Activated CD4-positive, CD25-positive, alpha-beta regulatory T cell treated with anti-CD3 and anti-CD28 coated beads, Interleukin-2, amount 50 U/mL, for 16 hours (primary cell): ENCODE measurements around the gene STAT6.

Experiments
- DNase-seq: peaks from one replicate; pipeline ENCODE4 v3.0.0-alpha.2; 2020; ENCODE audit warnings: low read depth, low spot score

STAT6 gene

GRCh38 chr12:57101892-57102695 lies 9.1 kb downstream of the STAT6 start:
- DNase-seq: no peak

DNA sequence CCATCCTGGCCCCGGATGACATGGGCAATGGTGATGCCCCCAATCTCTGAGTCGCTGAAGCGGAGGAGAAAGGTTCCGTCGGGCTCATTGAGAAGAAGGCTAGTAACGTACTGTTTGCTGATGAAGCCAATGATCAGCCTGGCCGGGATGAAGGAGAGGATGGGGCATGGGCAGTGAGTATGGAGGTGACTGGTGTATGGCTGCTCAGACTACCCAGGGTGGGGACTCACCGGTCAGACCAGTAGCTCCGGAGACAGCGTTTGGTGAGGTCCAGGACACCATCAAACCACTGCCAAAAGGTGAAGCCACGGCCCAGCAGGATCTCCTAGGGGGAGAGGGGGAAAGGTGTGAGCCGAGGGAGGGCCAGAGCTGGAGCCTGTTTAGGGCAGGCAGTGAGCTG lies 11.4 kb downstream of the STAT6 start:
- no peak for DNase-seq

DNA sequence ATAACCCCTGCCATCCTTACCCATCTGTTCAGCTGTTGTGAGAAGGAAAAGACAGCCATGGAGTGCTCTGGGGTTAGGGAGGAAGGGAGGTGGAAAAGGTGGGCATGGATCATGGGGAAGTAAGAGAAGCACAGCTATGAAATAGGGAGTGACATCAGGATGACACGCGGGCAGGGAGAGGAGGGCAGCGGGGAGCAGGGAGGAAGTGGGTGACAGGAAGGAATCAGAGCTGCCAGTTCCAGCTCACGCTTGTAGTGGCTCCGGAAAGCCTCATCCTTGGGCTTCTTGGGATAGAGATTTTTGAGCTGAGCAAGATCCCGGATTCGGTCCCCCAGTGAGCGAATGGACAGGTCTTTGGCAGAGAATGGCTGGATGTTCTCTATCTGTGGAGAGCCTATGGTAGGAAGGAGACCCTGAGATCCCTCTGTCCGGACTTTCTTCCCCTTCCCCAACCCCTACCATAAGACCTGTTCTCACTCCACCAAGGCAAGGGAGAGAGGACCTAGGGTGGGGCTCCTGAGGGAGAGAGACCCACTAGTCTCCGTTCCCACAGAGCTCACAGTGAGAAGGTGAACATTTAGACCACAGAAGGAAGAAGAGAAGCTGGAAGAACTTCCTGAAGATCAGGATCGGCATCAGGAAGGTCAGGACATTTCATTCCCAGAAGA lies 12.0 kb downstream of the STAT6 start:
- no peak for DNase-seq

DNA sequence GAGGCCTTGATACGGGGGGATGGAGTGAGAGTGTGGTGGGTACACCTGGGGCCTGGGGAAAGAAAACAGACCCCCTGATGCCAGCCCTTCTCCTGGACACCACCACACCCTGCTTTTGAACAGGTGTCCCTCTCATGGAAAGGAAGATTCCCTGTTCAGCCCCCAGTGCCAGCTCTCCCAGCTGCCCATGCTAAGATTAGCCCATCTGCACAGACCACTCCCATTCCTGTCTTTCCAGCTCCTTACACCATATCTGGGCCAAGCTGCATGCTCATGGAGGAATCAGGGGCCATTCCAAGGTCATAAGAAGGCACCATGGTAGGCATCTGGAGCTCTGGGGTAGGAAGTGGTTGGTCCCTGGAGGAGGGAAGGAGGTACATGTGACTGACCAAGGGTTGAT lies 12.6 kb downstream of the STAT6 start:
- DNase-seq: no peak

DNA sequence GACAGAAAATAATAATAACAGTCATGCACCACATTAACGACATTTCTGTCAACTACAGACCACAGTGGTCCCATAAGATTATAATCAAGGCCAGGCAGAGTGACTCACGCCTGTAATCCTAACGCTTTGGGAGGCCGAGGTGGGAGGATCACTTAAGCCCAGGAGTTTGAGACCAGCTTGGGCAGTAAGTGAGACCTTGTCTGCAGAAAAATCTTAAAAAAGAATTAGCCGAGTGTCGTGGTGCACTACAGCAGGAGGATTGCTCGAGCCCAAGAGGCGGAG lies 13.7 kb downstream of the STAT6 start:
- no peak for DNase-seq

DNA sequence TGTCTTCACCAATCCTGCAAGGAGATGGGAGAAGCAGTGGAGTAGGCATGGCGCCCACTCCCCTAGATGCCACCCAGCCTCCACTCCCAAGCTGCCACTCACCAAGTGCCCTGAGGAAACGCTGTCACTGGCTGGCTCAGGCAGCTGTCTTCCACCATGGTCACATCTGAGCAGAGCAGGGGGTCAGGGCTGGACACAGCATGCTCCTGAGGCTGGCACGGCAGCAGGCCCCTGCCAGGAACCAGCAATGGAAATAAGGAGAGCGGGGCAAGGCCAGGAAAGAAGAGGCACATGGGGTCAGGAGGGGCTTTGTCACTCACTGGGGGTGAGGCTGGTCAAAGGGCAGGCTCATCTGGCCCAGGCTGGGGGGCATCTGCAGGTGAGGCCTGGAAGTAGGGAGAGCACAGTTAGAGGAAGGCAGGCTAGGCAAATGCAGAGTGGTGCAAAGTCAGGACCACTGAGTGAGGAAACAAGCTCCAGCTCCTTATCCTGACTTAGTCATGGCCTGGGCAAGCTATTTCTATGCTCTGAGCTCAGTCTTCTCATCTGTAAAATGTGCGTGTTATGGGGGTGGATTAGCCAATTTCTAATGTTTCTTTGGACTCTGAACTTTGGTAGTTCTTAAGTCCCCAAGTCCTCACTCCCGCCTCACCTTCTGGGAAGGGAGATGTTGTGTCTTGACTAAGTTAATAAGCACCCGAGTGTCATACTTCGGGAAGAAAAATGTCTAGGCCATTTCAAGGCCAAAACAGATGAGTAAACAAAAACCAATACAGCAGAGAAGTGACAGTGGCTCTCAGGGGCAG lies 14.2 kb downstream of the STAT6 start:
- no peak for DNase-seq

DNA sequence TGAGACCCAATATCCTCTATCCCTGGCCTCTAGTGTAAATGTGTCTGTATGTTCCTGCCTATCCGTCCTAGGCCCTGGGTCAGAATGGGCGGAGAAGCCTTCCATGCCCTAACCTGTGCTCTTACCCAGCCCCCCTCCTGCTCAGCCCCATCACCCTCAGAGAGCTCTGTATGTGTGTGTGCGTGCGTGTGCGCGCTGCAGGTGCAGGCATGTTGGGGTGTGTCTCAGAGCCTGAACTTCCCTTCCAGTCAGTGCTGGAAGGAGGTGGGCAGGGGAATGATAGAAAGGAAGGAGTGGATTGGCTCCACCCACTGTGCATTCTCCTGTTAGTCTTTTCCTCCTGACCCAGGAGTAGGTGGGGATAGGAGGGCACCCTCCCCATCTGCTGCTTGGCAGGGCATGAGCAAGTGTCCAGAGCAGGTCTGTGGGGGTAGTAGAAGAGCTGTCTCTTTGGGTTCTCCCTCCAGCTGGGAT lies 15.0 kb downstream of the STAT6 start:
- no peak for DNase-seq

DNA sequence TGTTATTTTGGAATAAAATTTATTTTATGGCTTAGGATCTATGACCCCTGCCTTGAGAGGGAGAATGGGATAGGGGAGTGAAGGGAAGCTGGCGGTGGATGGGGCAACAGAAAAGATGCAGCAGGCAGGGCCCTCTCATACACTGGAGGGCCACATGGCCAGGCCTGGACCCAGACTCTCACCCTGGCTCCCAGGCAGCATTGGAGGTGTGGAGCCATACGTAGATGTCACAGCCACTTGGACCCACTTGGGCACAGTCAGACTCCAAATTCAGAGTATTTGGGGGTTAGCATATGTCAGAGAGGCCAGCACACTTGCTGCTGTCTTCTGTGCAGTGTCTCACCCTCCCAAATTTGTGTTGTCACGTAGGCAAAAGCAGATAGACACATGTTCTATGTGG lies 15.7 kb downstream of the STAT6 start:
- no peak for DNase-seq

DNA sequence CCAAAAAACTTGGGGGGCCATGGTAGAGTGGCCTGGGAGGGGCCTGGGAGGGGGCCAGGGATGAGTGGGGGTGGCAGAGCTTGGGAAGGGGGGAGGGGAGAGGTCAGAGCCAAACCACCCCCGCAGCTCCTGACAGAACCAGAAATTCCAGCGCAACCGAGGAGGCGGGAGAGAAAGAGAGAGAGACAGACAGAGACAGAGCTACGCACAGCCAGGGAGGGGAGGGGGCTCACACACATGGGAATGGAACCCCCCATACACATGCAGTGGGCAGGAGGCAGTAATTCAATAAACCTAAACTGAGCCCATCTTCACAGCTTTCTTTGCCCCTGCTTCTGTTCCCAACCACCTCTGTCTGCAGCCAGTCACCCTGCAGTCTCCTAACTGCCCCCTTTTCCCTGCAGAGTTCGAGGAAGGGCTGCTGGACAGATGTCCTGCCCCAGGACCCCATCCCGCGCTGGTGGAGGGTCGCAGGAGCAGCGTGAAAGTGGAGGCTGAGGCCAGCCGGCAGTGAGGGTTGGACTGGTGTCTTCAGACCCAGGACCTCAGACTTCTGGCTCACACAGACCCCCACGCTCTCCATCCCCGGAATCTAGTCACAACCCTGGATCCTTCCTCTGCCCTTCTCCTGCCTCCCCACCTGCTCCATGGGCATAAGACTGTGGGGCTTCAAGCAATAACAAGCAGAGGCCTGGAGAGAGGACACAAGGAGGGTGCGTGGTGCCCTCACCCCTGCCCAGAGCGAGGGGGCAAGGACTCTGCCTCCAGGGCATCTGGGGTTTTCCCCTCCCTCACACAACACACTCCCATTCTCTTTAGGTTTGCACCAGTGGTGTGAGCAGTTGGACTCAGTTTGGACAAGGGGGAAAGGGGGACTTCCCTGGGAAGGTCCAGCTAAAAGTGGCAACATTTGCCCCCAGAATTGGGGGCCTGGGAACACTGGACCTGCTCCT lies 16.7 kb downstream of the STAT6 start:
- no peak for DNase-seq

DNA sequence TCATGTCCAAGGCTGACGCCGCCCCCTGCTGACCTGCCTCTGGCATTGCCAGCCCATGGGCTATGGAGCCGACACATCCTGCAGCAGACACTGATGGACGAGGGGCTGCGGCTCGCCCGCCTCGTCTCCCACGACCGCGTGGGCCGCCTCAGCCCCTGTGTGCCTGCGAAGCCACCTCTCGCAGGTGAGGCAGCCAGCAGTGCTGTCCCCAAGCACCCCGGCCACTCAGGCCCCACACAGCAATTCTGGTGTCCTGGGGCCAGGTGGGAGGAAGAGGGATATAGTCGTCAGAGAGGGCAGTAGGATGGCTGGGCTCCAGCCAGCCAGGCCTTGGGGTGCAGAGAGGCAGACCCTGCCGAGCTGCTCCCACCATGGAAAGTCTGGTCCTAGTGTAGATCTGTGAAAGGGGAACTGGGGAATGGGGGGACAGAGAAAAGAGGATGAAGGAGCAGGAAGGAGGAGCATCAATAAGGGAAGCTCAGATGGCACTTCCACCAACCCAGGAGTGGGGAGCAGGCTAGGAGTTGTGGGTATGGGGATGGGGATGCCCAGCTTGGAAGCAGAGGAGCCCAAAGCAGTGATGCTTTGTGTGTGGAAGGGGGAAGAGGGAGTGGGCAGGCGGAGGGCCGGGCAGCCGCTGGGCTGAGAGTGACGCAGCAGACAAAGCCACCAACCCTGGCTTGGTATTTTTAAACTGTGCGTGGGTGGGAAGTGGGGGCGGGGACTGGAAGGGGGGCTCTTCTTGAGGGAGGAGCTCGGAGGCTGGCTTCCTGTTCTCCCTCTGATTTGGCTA lies 17.6 kb downstream of the STAT6 start:
- DNase-seq: no peak

- DNase-seq: no peak
Observed at GRCh38 chr12:57092876-57093414, 18.2 kb downstream of the STAT6 start.

DNA sequence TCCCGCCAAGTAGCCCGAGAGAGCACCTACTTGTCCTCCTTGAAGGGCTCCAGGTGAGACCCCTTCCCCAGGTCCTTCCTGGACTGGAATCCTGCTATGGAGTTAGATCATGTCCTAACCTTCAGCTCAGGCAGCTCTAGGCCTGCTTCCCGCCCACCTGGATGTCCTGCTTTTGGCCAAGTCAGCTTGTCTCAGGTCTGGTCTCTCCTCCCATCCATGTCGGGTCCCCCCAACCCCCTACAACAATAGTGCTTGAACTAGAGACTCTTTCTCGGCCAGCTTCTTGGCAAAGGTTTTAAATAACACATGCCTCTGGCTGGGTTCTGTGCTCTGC lies 18.7 kb downstream of the STAT6 start:
- no peak for DNase-seq

DNA sequence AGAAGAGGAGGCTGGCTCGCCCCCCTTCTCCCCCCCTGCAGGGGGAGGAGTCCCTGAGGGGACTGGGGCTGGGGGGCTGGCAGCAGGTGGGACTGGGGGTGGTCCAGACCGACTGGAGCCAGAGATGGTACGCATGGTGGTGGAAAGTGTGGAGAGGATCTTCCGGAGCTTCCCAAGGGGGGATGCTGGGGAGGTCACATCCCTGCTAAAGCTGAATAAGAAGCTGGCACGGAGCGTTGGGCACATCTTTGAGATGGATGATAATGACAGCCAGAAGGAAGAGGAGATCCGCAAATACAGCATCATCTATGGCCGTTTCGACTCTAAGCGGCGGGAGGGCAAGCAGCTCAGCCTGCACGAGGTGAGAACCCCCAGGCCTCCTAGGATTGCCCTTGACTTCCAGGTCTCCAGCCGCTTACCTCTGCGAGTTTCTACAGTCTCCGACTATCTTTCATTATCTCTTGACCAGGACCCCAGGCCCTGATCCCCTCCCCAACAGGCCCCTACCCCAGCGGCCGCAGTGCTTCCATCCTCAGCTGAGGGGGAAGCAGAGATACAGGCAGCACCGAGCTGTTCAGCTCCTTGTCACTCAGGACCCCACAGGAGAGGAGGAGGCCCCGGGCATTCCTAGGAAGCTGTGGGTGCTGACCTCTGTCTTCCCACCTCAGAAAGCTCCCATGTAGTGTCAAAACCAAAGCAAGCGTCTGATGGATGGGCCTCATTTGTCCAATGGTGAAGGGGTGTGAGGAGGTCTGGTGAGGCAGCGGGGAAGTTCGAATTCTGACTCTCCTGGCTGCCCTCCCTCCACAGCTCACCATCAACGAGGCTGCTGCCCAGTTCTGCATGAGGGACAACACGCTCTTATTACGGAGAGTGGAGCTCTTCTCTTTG lies 19.3 kb downstream of the STAT6 start:
- no peak for DNase-seq

DNA sequence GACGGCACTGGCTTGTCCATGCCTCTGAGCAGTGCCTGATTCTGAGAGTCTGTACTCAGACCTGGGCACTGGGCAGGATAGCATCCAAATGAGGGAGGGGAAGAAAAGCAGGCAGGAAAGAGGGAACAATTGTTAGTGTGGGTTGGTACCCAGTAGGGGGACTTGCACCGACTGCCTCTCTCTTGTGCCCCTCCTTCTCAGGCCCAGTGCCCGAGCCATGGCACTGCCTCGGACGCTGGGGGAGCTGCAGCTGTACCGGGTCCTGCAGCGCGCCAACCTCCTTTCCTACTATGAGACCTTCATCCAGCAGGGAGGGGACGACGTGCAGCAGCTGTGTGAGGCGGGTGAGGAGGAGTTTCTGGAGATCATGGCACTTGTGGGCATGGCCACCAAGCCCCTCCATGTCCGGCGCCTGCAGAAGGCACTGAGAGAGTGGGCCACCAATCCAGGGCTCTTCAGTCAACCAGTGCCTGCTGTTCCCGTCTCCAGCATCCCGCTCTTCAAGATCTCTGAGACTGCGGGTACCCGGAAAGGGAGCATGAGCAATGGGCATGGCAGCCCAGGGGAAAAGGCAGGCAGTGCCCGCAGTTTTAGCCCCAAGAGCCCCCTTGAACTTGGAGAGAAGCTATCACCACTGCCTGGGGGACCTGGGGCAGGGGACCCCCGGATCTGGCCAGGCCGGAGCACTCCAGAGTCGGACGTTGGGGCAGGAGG lies 20.1 kb downstream of the STAT6 start:
- DNase-seq: no peak

DNA sequence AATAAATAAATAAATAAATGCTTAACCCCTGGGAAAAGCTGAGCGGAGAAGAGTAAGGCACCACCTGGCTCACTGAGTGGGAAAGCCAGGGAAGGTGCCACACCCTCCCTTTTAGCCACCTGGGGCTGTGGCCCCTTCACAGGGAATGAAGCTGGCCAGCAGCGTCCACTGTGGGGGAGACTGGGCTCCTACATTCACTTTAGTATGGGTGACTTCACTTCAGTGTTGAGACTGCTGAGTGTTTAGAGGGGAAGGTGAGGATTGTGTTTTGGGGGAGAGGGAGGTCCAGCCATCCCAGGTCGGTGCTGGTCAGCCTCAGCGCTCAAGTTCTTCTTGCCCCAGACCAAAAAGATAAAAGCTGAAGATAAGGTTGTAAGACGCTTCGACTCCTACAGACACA lies 20.7 kb downstream of the STAT6 start:
- DNase-seq: no peak

- no peak for DNase-seq
Observed at GRCh38 chr12:57089271-57090245, 21.6 kb downstream of the STAT6 start.
